SU-DHL-6 (cell line): ENCODE results near the gene CCSER2.

Source experiments
- EZH2phosphoT487 ChIP-seq: fragments of 200-600 bp; sonication (generic), shearing (Covaris generic); conservative IDR thresholded peaks from 2 replicates; pipeline ENCODE4 v1.6.1; 2018; ENCODE audit warnings: mild to moderate bottlenecking, antibody characterized with exemption, low read length, moderate library complexity, mixed read lengths
- TF ChIP-seq, protein P1 (sequence below): fragments of 200-600 bp; sonication (generic); IDR thresholded peaks from one replicate; pipeline ENCODE4 v1.5.1; 2017; ENCODE audit warnings: antibody characterized with exemption, mild to moderate bottlenecking, low read length, moderate library complexity; ENCODE audit not compliant: insufficient read depth, poor library complexity, severe bottlenecking

DNA sequence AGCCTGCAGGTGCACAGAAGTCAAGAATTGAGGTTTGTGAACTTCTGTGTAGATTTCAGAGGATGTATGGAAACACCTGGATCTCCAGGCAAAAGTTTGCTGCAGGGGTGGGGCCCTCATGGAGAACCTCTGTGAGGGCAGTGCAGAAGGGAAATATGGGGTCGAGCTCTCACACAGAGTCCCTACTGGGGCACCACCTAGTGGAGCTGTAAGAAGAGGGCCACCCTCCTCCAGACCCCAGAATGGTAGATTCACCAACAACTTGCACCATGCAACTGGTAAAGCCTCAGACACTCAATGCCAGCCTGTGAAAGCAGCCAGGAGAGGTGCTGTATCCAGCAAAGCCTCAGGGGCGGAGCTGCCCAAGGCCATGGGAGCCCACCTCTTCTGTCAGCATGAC lies 205.8 kb downstream of the CCSER2 start:
- TF ChIP-seq, protein P1, sequence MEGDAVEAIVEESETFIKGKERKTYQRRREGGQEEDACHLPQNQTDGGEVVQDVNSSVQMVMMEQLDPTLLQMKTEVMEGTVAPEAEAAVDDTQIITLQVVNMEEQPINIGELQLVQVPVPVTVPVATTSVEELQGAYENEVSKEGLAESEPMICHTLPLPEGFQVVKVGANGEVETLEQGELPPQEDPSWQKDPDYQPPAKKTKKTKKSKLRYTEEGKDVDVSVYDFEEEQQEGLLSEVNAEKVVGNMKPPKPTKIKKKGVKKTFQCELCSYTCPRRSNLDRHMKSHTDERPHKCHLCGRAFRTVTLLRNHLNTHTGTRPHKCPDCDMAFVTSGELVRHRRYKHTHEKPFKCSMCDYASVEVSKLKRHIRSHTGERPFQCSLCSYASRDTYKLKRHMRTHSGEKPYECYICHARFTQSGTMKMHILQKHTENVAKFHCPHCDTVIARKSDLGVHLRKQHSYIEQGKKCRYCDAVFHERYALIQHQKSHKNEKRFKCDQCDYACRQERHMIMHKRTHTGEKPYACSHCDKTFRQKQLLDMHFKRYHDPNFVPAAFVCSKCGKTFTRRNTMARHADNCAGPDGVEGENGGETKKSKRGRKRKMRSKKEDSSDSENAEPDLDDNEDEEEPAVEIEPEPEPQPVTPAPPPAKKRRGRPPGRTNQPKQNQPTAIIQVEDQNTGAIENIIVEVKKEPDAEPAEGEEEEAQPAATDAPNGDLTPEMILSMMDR, result no peak
- TF ChIP-seq EZH2phosphoT487, result no peak
